HL-60/S4 treated with phorbol 12-myristate 13-acetate at 8.2 ng/mL for 4 days and 3 days (cell line): ENCODE measurements around the gene GRHL1.

Source experiments
- in situ Hi-C: fragments of 300-500 bp; cut with MboI; formaldehyde crosslinking; loops from 2 replicates; pipeline ENCODE4 v1.15.0; 2022; ENCODE audit warnings: low sequenced_read_pairs

Gene GRHL1

DNA sequence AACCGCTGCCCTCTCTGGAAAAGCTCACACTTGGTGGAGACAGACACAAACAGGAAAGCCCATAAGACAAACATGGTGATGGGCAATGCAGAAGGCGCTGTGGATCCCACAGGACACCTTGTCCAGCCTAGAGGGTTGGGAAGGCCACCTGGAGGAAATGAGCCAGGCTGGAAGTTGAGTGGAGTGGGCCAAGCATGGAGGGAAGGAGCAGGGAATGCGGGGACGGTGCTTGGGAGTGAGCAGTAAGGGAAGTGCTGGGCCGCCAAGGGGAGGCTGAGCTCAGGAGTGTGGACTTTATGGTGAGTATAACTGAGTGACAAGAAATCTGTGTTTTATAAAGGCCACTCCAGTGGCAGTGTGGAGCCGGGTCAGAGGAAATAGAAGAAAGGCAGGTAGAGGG lies 2.8 kb upstream of the GRHL1 start:
- in situ Hi-C loops: no loop called here

DNA sequence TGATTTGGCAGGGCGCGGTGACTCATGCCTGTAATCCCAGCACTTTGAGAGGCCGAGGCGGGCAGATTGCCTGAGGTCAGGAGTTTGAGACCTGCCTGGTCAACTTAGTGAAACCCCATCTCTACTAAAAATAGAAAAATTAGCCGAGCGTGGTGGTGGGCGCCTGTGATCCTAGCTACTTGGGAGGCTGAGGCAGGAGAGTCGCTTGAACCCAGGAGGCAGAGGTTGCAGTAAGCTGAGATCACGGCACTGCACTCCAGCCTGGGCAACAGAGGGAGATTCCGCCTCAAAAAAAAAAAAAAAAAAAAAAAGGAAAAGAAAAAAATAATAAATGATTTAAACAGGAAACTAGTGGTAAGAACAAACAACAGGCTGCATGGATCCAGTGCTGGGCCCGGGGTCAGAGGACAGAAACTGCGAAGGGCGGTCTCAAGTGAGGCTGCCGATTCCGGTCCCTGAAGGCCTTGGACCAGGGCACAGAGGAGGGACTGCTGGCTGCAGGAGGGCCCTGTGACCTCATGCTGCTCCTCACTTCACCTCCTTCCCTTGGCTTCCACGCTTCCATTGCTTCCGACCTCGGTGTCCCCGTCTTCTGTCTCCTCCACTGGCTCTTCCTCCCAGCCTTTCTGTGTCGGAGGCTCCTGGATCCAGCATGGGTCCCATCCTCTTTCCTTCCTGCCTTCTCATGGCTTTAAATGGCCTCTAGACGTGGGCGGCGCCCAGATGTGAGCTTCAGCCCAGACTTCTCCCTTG lies 2.1 kb upstream of the GRHL1 start:
- in situ Hi-C loops: no loop called here

DNA sequence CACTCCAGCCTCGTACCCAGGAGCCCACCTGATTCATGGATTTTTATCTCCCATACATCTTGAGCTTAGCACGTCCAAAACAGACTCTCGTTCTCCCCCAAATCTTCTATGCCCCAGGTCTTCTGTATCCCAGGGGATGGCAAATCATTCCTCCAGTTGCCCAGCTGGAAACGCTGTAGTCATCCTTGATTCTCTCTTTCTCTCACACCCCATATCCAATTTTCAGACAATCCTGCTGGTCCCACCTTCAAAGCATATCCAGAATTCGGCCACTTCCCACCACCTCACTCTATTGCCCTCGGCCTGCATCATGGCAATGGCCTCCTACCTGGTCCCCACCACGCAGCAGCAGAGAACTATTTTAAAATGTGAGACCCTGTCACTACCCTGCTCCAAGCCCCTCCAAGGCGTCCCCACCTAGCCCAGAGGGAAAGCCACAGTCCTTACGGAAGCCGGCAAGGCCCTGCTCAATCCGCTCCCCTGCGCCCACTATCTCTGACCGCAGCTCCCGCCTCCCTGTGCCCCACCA lies 1.4 kb upstream of the GRHL1 start:
- in situ Hi-C loops: no loop called here

DNA sequence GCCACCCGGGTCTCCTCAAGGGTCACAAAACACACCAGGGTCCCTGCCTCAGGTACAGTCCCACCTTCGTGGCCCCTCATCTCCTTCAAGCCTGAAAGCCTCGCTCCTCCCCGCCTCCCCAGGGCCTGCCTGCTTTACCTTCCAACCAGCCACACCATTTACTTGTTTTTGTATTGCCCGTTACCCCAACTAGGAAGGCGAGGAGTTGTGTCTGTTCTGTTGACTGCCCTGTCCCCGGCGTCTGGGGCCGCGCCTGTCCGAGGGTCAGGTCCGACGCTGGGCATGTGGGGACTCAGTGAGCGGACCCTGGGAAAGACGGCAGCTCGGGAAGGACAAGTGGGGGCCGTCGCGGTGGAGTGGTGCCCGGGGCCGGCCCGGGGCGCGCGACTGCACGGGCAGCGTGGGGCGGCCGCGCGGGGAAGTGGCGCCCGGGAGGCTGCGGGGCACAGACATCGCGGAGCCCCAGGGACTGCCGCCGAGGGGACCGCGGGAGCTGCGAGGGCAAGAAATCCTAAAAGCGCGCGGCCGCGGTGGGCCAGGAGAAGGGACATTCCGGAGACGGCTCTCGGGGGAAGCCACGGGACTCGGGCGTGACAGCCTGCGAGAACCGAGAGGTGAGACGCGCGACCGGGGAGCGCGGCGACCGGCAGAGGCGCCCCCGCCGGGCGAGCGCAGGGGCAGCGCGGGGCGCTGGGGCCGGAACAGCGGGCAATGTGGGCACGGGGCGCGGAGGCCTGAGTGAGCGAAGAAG lies 797 bp upstream of the GRHL1 start:
- in situ Hi-C loops: no loop called here

DNA sequence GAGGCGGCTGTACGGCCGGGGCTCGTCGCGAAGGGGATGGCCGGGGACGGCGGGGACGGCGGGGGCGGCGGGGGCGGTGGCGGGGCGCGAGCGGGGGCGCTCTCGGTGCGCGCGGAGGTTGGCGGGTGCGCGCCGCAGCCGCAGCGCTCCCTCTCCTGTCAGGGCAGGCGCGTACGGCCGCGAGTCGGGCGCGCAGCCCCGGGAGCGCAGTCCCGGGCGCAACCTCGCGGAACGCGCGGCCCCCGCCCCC lies 296 bp upstream of the GRHL1 start:
- in situ Hi-C loops: no loop called here

DNA sequence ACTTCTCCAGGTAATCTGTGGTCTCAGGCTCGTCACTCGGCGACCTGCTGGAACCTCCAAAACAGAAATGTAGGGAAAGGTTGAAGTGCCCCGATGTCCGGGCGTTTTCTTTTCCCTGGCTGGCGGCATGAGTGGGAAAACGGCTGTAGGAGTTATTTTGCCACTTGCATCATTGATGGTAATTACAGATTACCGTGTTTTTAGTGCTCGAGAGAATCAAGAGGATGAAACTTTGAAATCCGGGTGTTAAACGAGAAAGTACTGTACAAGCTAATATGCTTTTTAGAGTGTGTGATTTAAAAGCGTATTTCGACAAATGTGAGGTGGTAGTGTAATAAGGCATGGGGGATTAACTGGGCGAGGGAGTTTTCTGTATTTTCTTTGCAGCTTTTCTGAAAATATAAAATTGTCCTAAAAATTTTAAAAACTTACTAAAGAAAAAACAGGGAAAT lies 819 bp downstream of the GRHL1 start:
- in situ Hi-C loops: no loop called here

DNA sequence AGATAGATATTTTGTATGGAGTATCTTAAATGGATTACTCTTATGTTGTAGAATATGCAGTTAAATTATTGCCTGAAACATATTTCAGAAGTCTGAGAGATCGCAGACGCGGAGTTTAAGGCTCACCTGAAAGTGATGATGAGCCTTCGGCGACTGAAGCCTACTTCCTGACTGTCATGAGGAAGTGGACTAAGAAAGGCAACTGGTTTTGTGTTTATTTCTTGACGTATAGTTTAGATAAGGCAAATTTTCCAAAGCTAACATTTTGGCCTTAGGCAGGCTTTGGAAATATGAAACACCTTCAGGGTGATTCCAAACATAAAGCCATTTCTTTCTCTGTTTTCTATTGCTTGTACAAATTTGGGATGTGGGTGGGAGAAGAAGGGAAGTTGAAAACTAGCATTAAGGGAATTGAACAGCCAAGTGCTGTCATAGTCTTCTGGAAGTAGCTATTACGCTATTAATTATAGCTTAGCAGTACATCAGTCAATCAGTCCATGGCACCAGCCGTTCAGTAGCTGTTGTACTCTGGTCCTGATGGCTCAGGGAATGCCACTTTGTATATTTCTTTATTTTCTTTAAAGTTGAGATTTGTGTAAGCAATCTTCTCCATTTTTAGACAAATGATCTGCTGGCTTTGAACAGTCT lies 1.5 kb downstream of the GRHL1 start:
- in situ Hi-C loops: no loop called here

DNA sequence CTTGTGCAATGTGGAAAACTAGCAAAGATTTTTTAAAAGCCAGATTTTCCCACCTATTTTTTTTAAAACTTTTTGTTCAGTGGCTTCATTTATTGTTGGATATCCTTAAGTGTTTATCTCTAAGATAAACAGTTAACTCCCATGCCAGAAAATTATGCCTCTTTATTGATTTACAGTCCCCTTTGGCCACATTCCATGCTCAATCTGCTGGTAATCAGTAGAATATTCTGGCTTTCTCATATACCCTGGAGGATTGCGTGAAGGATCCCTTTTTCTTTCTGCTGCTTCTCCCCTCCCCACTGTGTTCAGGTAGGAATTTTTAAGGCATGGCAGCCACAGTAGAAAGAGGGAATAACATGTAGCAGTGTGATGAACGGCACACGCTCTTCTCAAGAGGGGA lies 2.6 kb downstream of the GRHL1 start:
- in situ Hi-C loops: no loop called here

DNA sequence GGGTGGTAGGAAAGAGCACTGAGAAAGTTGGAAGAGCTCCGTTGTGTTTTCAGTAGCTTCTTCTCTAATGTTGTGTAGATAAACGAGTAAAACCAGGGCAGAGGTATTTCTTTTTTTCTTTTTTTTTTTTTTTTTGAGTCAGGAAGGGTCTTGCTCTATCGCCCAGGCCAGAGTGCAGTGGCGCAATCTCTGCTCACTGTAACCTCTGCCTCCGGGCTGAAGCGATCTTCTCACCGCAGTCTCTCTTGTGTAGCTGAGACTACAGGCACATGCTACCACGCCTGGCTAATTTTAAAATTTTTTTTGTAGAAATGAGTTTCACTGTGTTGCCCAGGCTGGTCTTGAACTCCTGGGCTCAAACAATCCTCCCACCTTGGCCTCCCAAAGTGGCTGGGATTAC lies 6.6 kb downstream of the GRHL1 start:
- in situ Hi-C loops: no loop called here

DNA sequence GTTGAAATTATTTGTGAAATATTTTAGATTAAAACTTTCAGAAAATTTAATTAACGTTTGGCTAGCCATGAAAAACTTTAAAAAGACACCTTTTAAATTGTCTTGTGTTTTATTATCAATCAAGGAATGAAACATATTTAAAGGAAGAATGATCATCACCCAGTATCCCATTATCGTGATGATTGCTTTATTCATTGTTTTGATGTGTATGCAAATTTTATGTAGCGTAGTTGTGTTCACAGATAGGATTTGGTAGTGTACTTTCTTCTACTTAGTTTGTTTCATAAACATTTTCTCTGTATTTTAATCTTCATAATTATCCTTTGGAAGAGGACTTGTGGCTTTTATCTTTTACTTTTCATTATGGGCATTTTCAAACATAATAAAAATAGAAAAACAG lies 7.8 kb downstream of the GRHL1 start:
- in situ Hi-C loops: no loop called here

DNA sequence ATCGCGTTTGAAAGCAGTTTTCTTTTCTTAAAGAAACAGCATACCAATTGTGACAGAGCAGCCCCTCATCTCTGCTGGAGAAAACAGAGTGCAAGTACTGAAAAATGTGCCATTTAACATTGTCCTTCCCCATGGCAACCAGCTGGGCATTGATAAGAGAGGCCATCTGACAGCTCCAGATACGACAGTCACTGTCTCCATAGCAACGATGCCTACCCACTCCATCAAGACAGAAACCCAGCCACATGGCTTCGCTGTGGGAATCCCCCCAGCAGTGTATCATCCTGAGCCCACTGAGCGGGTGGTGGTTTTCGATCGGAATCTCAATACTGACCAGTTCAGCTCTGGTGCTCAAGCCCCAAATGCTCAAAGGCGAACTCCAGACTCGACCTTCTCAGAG lies 9.5 kb downstream of the GRHL1 start:
- in situ Hi-C loops: no loop called here

DNA sequence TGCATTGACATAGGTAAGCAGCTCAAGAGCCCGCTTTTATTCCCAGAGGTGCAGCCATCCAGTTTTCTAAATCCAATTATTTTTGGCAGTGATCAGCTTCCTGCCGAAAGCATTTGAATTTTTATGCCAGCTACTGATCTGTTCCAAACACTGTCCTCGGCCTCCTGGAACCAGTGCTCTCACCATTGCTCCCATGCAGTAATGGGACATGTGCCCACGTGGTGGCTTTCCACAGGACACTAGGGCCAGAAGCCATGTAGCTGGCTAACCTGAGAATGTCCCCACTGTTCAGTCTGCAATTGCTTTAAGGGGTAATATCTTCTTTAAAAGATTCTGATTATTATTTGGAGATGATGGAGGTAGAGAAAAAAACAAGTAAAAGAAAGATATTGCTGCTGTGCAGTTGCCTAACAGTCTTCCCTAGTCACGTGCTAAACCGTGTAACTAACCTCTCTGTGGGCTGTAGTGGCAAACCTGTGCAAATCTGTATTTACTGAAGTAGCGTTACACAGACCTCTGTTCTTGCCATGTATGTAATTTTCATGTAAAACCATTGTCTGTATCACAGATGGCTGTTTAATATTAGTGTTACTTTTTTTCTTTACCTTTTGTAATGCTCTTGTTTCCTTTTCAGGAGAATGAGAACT lies 13.0 kb downstream of the GRHL1 start:
- in situ Hi-C loops: no loop called here

DNA sequence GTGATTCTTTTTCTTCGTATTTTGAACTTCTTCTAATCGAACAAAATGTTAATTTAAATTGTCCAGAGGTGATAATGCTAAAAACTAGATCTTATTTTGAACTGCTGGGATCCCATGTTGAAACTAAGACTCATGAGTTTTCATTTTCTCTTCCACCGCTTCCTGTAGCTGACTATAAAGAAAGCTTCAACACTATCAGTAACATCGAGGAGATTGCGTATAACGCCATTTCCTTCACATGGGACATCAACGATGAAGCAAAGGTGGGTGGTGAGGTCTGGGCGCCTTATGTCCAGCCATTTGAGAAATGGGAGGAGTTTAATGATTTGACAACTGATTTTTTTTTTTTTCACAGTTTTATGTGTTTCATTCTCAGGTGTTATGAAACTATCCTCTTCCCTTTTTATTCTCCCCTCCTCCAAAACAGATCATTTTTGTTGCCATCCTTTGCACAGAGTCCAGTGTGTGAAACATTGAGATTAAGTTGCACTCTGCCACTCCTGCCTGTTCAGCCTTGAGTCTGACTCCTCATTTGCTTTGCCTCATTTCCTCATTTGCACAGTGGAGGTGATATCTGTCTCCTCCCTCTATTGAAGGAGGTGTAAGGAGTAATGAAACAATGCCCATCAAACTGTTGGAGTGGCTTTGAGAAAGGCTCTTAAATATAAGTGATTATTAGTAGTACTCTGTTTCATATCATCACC lies 13.8 kb downstream of the GRHL1 start:
- in situ Hi-C loops: no loop called here

DNA sequence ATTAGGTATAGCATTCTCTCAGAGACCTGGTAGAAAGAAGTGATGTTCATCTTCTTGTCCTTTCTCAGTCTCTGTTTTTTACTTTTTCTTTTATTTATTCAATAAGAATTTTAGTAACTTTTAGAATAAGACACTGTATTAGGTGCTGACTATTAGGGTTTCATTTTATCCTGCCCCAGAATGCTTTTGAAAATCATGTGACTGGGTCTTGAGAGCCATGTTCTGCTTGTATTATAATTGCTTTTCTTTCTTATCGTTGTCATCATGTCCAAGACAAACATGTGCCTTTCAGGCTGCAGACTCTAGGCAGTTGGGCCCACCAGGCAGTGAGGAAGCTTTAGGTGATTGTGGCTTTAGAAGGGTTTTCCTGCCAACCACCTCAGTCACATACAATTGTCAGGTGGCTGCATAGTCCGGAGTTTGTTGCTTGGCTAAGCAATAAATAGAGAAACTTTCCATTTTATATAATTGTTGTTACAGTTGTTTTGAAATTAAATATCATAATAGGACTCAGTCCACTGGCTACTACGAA lies 15.1 kb downstream of the GRHL1 start:
- in situ Hi-C loops: no loop called here

DNA sequence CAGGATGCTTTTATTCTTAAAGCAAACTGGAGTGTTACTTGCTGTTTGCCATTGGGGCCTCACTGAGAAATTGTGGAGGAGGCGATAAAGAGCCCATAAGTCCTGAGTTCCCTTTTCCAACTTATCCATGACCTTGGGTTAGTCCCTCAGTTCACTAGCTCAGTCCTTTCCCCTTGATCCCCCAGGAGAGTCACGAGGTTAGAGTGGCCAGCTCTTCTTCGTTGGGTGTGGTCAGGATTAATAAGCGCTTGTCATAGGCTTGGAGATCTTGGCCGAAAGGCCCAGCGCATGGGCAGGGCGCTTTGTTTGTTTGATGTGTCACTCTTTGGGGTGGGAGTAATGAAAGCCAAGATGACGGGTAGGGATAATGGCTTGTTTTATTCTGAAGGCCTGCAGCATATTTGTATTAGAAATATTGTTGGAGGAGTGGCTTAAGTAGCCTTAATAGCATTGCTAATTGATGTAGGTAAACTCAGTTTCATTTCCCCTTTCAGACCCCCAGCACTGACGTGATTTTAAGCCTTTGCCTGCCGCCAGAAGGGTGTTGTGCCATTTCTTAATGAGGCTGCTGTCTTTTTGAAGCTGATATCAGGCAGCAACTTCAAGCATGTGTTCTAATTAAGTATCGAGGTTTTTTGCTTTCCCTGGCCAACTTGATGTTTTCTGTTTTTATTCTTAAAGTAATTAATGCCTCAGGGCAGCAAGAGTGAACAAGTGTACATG lies 15.7 kb downstream of the GRHL1 start:
- in situ Hi-C loops: no loop called here

DNA sequence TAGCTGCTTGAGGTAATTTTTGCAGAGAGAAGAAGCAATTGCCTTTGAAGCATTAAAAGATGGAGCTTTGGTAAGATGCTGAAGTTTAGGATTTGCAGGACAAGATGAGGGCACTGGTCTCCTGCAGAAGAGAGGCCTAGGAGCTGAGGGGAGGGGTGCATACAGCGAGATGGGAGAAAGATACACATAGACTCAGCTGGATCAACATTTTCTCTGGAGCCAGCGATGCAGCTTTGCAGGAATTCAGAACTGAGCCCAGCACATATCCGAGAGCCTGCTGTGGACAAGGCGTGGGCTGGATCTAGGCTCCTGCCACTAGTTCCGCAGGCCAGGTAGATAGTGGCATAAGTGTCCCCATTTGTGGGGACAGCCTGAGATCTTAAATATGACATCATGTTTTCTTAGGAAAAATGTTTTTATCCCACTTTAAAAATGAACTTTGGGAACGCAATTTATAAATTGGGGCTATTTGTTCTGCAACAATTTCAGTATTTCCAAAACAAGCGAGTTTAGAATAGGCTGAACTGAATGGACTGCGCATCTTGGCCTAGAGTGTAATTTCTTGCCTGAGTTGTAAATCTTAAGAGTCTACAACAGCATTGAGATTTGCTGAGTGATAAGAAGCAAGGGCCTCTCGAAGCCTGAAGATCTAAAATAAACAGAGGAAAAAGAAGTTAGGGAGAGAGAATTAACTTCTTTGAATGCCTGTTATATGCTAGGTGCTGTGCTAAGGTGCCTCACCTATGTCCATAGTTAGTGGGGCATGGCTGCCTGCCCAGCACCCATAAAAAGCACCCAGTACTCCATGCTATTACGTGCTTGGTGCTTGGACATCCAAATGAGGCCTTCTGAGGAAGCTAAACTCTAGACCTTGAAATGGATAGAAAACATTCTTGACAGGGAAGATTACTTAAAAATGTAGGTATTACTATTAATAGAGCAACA lies 17.3 kb downstream of the GRHL1 start:
- in situ Hi-C loops: no loop called here

DNA sequence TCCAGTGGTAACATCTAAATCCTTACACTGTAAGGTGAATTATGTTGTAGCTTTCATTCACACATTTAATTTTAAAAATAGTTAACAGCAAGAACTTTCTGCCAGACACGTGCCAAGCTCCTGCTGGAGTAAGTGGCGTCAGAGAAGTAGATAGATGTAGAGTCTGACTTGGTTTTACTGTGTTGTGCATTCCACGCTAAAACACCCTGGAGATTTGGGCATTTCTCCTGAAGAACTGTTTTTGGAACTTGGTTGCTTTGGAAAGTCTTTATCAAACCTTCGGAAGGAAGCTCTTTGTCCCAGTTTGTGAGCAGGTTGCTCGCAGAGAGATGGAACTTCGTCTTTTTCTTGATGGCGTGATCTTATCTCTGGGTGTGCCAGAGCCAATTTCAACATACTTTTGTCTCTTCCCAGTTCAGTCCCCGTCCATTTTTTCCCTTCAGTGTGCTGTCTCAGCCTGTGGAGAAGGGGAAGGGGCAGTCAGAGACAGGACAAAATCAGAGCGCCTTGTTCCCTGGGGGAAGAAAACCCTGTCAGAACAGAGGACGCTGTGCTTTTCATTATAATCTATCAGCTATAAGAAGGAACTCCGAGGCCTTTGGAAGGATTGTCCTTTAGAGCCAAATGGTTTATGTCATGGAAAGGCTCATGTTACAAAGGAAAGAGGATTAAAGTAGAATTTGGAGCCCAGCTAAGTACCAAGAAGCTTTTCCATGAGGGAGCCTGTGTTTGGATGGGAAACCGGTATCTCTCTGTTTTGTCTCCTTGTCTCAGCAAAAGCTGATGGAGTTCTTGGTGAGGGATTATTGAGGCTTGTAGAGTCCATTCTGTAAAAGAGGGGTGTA lies 18.9 kb downstream of the GRHL1 start:
- in situ Hi-C loops: no loop called here
